Measurements from ENCODE around the gene CFAP20DC. TPM values are rescaled to one million over a fixed set of nuclear protein-coding genes. Genes with fewer than 3 reads are reported as not detected.

CFAP20DC gene
- total RNA-seq, 1 donor from 2014 or later, result 8.0 TPM

DNA sequence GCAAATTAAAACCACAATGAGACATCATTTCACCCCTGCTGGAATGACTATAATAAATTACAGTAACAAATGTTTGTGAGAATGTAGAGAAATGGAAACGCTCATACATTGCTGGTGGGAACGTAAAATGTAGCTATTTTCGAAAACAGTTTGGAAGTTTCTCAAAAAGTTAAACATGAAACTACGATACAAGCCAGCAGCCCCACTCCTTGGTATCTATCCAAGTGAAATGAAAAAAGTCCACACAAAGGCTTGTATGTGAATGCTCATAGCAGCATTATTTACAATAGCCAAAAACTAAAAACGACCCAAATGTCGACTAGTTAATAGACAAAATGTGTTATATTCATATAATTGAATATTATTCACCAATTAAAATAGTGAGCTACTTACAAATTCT is 22.9 kb upstream of the CFAP20DC start:
- H3K27me3 Mint-ChIP-seq, result no peaks in the 10 kb centered on the region
- no peaks in the 10 kb centered on the region for H3K4me1 Mint-ChIP-seq (ENCODE audit: low read depth)
- no peak overlapping the region for H3K4me3 Mint-ChIP-seq (ENCODE audit: low read depth)
- no peak for DNase-seq (ENCODE audit: low spot score, unreplicated experiment)
- no peaks in the 10 kb centered on the region for H3K36me3 Mint-ChIP-seq (ENCODE audit: insufficient read depth)
- H3K9me3 Mint-ChIP-seq (ENCODE audit: low read depth), result no peaks in the 10 kb centered on the region
- TF ChIP-seq, protein P1, sequence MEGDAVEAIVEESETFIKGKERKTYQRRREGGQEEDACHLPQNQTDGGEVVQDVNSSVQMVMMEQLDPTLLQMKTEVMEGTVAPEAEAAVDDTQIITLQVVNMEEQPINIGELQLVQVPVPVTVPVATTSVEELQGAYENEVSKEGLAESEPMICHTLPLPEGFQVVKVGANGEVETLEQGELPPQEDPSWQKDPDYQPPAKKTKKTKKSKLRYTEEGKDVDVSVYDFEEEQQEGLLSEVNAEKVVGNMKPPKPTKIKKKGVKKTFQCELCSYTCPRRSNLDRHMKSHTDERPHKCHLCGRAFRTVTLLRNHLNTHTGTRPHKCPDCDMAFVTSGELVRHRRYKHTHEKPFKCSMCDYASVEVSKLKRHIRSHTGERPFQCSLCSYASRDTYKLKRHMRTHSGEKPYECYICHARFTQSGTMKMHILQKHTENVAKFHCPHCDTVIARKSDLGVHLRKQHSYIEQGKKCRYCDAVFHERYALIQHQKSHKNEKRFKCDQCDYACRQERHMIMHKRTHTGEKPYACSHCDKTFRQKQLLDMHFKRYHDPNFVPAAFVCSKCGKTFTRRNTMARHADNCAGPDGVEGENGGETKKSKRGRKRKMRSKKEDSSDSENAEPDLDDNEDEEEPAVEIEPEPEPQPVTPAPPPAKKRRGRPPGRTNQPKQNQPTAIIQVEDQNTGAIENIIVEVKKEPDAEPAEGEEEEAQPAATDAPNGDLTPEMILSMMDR (IDR thresholded peaks at IDR 0.05; ENCODE audit: unreplicated experiment), result no peak
- H3K27ac Mint-ChIP-seq, result no peak overlapping the region

DNA sequence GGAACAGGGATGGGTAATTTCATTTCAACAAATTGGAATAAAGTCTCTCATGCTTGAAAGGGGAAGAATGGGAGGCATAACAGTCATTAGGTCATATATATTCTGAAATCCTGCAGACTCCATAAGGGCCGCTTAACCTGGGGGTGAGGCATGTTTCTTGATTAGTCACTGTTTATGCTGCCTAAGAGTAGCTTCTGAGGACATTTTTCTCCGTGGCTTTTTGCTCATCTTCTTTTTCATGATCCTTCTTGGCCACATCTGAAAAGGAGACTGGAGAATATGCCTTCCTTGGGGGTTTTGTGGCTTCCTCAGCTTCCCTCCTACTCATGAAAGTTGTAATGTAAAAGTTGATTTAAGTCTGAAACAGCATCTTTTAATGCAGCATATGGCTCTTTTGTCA is 20.0 kb upstream of the CFAP20DC start:
- TF ChIP-seq, protein P1 (IDR thresholded peaks at IDR 0.05; ENCODE audit: unreplicated experiment), result no peak
- Mint-ChIP-seq H3K27ac (no peak overlapping the region), H3K4me1 (ENCODE audit: low read depth) (no peaks in the 10 kb centered on the region), H3K9me3 (ENCODE audit: low read depth) (no peaks in the 10 kb centered on the region), H3K36me3 (ENCODE audit: insufficient read depth) (no peaks in the 10 kb centered on the region), H3K4me3 (ENCODE audit: low read depth) (no peak overlapping the region), H3K27me3 (no peaks in the 10 kb centered on the region)
- DNase-seq (ENCODE audit: low spot score, unreplicated experiment), result no peak

DNA sequence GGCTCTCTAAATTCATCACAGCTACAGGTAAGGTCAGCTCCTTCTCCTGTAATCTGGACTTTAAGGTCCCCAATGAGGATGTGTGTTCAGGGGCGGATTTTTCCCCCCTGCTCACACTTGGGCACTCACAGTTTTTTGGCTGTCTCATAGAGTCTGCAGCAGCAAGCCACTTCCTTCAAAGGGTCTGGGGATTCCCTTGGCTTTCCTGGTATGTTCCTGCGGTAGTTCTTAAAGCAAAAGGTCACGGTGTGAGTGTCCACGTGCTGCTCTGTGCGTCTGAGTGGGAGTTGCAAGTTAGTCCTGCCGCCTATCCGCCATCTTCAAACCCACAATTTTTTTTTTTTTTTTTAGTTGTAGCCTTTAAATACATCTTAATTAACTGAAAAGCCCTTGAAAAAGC is 15.4 kb upstream of the CFAP20DC start:
- Mint-ChIP-seq H3K4me3 (ENCODE audit: low read depth) (no peak overlapping the region), H3K27ac (peak overlapping the region; percentile 68), H3K27me3 (no peaks in the 10 kb centered on the region), H3K4me1 (ENCODE audit: low read depth) (no peaks in the 10 kb centered on the region), H3K9me3 (ENCODE audit: low read depth) (peaks cover 13% of the 10 kb centered on the region), H3K36me3 (ENCODE audit: insufficient read depth) (no peaks in the 10 kb centered on the region)
- TF ChIP-seq, protein P1 (IDR thresholded peaks at IDR 0.05; ENCODE audit: unreplicated experiment), result no peak
- no peak for DNase-seq (ENCODE audit: low spot score, unreplicated experiment)

DNA sequence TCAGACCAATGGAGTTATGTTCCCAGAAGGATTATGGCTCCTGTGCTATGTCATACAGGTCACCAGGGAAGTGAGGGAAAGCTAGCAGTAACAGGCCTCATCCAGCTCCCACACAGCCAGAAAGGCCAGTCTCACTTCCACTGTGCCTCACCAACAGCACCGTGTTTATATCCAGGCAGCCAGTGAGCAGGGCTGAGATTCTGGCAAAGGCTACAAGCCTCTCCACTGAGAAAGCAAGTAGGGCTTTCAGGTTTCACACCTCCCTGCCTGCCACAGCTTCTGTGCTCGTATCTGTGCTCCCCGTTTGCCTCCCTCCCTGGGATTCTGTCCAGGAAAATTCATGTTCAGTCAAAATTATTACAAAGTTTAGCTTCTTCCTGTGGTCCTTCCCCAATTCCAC is 14.9 kb upstream of the CFAP20DC start:
- TF ChIP-seq, protein P1 (IDR thresholded peaks at IDR 0.05; ENCODE audit: unreplicated experiment), result no peak
- no peak for DNase-seq (ENCODE audit: low spot score, unreplicated experiment)
- H3K4me3 Mint-ChIP-seq (ENCODE audit: low read depth), result no peak overlapping the region
- no peaks in the 10 kb centered on the region for H3K27me3 Mint-ChIP-seq
- H3K36me3 Mint-ChIP-seq (ENCODE audit: insufficient read depth), result no peaks in the 10 kb centered on the region
- peaks cover 13% of the 10 kb centered on the region for H3K9me3 Mint-ChIP-seq (ENCODE audit: low read depth)
- H3K27ac Mint-ChIP-seq, result no peak overlapping the region
- no peaks in the 10 kb centered on the region for H3K4me1 Mint-ChIP-seq (ENCODE audit: low read depth)

DNA sequence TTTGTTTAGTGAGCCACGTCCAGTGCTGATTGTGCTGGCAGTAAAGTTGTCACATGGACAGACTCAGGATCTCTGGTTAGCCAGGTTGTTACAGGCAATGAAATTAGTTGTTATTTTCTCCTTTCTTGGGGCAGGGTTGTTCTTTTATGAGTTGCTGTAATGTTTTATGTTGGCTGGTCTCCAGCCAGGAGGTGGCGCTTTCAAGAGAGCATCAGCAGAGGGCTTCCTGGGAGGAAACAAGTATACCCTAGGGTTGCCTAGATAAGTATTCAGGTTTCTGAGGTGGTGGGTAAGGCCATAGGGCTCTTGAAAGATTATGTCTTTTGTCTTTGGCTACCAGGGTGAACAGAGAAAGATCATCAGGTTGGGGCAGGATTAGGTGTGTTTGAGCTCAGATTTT is 14.5 kb upstream of the CFAP20DC start:
- TF ChIP-seq, protein P1 (IDR thresholded peaks at IDR 0.05; ENCODE audit: unreplicated experiment), result no peak
- no peaks in the 10 kb centered on the region for H3K36me3 Mint-ChIP-seq (ENCODE audit: insufficient read depth)
- no peak overlapping the region for H3K27ac Mint-ChIP-seq
- H3K9me3 Mint-ChIP-seq (ENCODE audit: low read depth), result peaks cover 13% of the 10 kb centered on the region
- no peak for DNase-seq (ENCODE audit: low spot score, unreplicated experiment)
- no peaks in the 10 kb centered on the region for H3K4me1 Mint-ChIP-seq (ENCODE audit: low read depth)
- no peak overlapping the region for H3K4me3 Mint-ChIP-seq (ENCODE audit: low read depth)
- no peaks in the 10 kb centered on the region for H3K27me3 Mint-ChIP-seq

Data from progenitor cell of endocrine pancreas (in vitro differentiated cells).